ENCODE results near the gene CWC25. TPM values are rescaled to one million over a fixed set of nuclear protein-coding genes. Genes with fewer than 3 reads are reported as not detected.

The CWC25 gene
- total and polyA plus RNA-seq, 2 of the 13 experiments (the other 11 are each of a cell fraction or from before 2014, with no cell fraction given) = 15.6 to 22.7 TPM

DNA sequence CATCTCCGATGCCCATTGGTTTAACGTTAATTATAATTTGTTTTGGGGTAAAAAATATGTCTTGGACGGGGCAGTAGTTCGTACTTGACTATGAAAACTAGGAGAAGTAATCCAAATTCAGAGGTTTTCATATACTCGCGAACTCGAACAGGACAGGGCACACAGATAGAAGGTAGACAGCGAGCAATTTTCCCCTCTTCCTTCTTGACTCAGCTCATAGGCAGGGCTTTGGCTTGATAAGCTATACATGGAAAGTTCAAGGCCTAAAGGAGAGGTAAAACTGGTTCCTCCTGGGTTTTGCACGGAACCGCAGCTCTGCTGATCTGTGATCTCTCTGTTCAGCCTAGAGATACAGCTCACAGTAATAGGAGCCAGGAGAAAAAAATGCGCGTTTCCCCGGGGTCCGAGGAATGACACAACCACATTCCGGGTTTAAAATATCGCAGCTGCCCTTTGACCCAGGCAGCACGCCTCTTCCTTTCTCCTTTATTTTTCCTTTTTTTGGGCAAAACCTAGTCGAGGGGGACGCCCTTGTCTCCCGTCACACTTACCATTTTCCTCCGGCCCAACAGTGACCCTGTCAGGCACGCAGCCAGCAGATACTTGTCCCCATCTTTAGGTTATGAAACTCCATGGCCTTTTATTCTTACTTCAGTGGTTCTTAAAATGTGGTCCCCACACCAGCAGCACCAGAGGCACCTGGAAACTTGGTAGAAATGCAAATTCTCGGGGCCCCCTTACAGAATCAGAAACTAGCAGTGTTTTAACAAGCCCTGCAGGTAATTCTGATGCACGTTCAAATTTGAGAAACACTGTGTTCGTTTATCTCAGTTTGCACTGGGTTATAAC lies 43.1 kb upstream of the CWC25 start:
- peak overlapping the region; percentile 98 to 99 (median 99) for H3K4me3 ChIP-seq (replicated peaks in 1 of 3; ENCODE audit: insufficient read depth in 1 of 3, low read depth in 2 of 3, low read length in 3 of 3)
- TSS peak; percentile 73 for BruUV-seq (replicated peaks)
- FAIRE-seq = peak; percentile 79
- peaks cover 39% of the 10 kb centered on the region for H3K4me1 ChIP-seq (ENCODE audit: insufficient read depth, low read length)
- H3K9me3 ChIP-seq (ENCODE audit: low read length) = no peaks in the 10 kb centered on the region
- H3K36me3 ChIP-seq (replicated peaks in 1 of 2; ENCODE audit: control insufficient read depth in 1 of 2, insufficient read depth in 2 of 2, low read length in 2 of 2) = peaks cover 2 to 3% of the 10 kb centered on the region in 2 experiments; a peak in 2 of 5 replicates
- peak overlapping the region; percentile 83 for H3K4me2 ChIP-seq (ENCODE audit: low read depth, low read length)
- in situ Hi-C loops (cut with HindIII; ENCODE audit: extremely low pct_ligation_motif_present, low pct_unique_long_range_greater_than_20kb) = loop anchor here (5.0 kb wide), 1 partner anchor 284 kb away; the partner anchor contains the start of gene PLXDC1
- WGBS (ENCODE audit: low lambda C conversion rate) = under 1% methylated on average over 25 of the region's 25 CpGs
- ChIA-PET CTCF (ENCODE audit: low intra/inter-chr PET ratio, low total read pairs) (interaction anchor here (1.4 kb wide), 1 partner anchor 285 kb away, joined by 4 read pairs; no protein-coding TSS in a partner anchor), POLR2A (interaction anchor here (1.1 to 7.3 kb wide), 12 partner anchors 11 to 332 kb away, joined by 3 to 175 read pairs (median 15); partner anchors contain the start of genes LASP1NB, PSMB3, RPL19 and RPL23)
- DNase-seq (ENCODE audit: low spot score) = peak; percentile 70
- peak overlapping the region; percentile 88 for H3K27ac ChIP-seq (ENCODE audit: extremely low read length, insufficient read depth, low read length)
- intact Hi-C loops (cut with micrococcal nuclease; ENCODE audit: unreplicated experiment) = loop anchor here (5.0 kb wide), 1 partner anchor 116 kb away; the partner anchor contains the start of gene PSMB3
- peak overlapping the region; percentile 73 for H2AFZ ChIP-seq (ENCODE audit: low read length)
- H4K20me1 ChIP-seq (ENCODE audit: insufficient read depth, low read length) = peaks cover 17% of the 10 kb centered on the region
- 0 out of 3 replicates have a peak, but pooled peaks have one; percentile 0 for ATAC-seq
- H3K9ac ChIP-seq (ENCODE audit: insufficient read depth, low read depth, low read length) = peak overlapping the region; percentile 87
- H3K27me3 ChIP-seq (ENCODE audit: control insufficient read depth in 1 of 2, insufficient read depth in 2 of 2, low read length in 2 of 2) = peaks cover 0 to 2% of the 10 kb centered on the region in 2 experiments; a peak in 2 of 5 replicates
- H3K79me2 ChIP-seq (ENCODE audit: insufficient read depth, low read length) = peaks cover 31% of the 10 kb centered on the region
- 0 out of 2 replicates have a peak, but pooled peaks have one; percentile 22 for TF ChIP-seq RELA (CRISPR knock-in tag; IDR thresholded peaks at IDR 0.05)
- TF ChIP-seq SNAPC2 (CRISPR knock-in tag; IDR thresholded peaks at IDR 0.05) = no peak
- TF ChIP-seq NFE2 (CRISPR knock-in tag; IDR thresholded peaks at IDR 0.05) = no peak
- no peak for TF ChIP-seq NCOA1 (CRISPR knock-in tag; IDR thresholded peaks at IDR 0.05)
- no peak; the same call in 1 of the 2 replicates for TF ChIP-seq ZSCAN20 (CRISPR knock-in tag; IDR thresholded peaks at IDR 0.05; ENCODE audit: borderline replicate concordance)
- no peak for TF ChIP-seq ZNF550 (CRISPR knock-in tag; IDR thresholded peaks at IDR 0.05; ENCODE audit: borderline replicate concordance)
- TF ChIP-seq NR0B2 (CRISPR knock-in tag; IDR thresholded peaks at IDR 0.05) = no peak
- no peak for TF ChIP-seq ZNF335 (CRISPR knock-in tag; IDR thresholded peaks at IDR 0.05)
- TF ChIP-seq, protein P1, sequence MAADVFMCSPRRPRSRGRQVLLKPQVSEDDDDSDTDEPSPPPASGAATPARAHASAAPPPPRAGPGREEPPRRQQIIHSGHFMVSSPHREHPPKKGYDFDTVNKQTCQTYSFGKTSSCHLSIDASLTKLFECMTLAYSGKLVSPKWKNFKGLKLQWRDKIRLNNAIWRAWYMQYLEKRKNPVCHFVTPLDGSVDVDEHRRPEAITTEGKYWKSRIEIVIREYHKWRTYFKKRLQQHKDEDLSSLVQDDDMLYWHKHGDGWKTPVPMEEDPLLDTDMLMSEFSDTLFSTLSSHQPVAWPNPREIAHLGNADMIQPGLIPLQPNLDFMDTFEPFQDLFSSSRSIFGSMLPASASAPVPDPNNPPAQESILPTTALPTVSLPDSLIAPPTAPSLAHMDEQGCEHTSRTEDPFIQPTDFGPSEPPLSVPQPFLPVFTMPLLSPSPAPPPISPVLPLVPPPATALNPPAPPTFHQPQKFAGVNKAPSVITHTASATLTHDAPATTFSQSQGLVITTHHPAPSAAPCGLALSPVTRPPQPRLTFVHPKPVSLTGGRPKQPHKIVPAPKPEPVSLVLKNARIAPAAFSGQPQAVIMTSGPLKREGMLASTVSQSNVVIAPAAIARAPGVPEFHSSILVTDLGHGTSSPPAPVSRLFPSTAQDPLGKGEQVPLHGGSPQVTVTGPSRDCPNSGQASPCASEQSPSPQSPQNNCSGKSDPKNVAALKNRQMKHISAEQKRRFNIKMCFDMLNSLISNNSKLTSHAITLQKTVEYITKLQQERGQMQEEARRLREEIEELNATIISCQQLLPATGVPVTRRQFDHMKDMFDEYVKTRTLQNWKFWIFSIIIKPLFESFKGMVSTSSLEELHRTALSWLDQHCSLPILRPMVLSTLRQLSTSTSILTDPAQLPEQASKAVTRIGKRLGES (CRISPR knock-in tag; IDR thresholded peaks at IDR 0.05; ENCODE audit: borderline replicate concordance) = no peak
- 0 out of 2 replicates have a peak, but pooled peaks have one; percentile 57 for TF ChIP-seq ZBED4 (CRISPR knock-in tag; IDR thresholded peaks at IDR 0.05; ENCODE audit: borderline replicate concordance)
- TF ChIP-seq SMC3 (IDR thresholded peaks at IDR 0.05; ENCODE audit: low read length) = no peak
- TF ChIP-seq RFX5 (IDR thresholded peaks at IDR 0.05; ENCODE audit: low read depth, low read length) = no peak
- TF ChIP-seq SALL1 (CRISPR knock-in tag; IDR thresholded peaks at IDR 0.05) = peak; percentile 11; the same call in 1 of the 2 replicates
- no peak for TF ChIP-seq ZNF766 (CRISPR knock-in tag; IDR thresholded peaks at IDR 0.05; ENCODE audit: borderline replicate concordance)
- TF ChIP-seq GABPA (IDR thresholded peaks at IDR 0.05; ENCODE audit: low read depth, low read length) = no peak
- peak; percentile 41; the same call in 1 of the 2 replicates for TF ChIP-seq GABPA (CRISPR knock-in tag; IDR thresholded peaks at IDR 0.05; ENCODE audit: low read depth)

Data from HepG2 (cell line).